A549 (cell line): ENCODE data around the gene NDUFS1. TPM values are rescaled to one million over a fixed set of nuclear protein-coding genes. Genes with fewer than 3 reads are reported as not detected.

Experiments used
- ATAC-seq, 2 experiments: fragments of 200-7000 bp in 1 of 2; fragments of >200 bp in 1 of 2; cut with Nextera tagmentation in 1 of 2; cut with Tn5 transposase in 1 of 2; 3 replicates each; pipeline versions ENCODE4 v1.8.0 to v1.9.1; 2018 to 2020; ENCODE audit warnings: mild to moderate bottlenecking in 1 of 2, moderate library complexity in 1 of 2
- CTCF ChIA-PET: fragments of 300-600 bp; sonication (Branson Sonifier 250); formaldehyde crosslinking; extraction: SDS; loops from one replicate; lab custom pipeline; 2021; ENCODE audit warnings: antibody characterized with exemption, inconsistent platforms; lab: Yijun Ruan, JAX
- POLR2A ChIA-PET: fragments of 350-600 bp; formaldehyde crosslinking; extraction: SDS; loops from one replicate; lab custom pipeline; 2021; ENCODE audit warnings: antibody characterized with exemption, inconsistent platforms; lab: Yijun Ruan, JAX
- DNase-seq, 2 experiments: peaks; one replicate each; pipeline versions ENCODE4 v3.0.0 to v3.0.0-alpha.2; 2011 to 2016; ENCODE audit warnings: low read depth in 1 of 2, low spot score in 1 of 2
- FAIRE-seq: peaks from 2 replicates; lab custom pipeline; 2011; peaks lifted over from hg19 to GRCh38; lab: Jason Lieb, UNC
- H3K27ac ChIP-seq, 2 experiments: fragments of >200 bp; sonication (Bioruptor Twin); formaldehyde crosslinking; 3 replicates each; pipeline ENCODE4 v1.5.1; 2016 to 2017
- H3K4me1 ChIP-seq: fragments of >200 bp; sonication (Bioruptor Twin); formaldehyde crosslinking; 3 replicates; pipeline ENCODE4 v1.6.1; 2016
- H3K4me2 ChIP-seq: fragments of >200 bp; sonication (Bioruptor Twin); formaldehyde crosslinking; 3 replicates; pipeline ENCODE4 v1.6.1; 2016
- H3K4me3 ChIP-seq: fragments of >200 bp; sonication (Bioruptor Twin); formaldehyde crosslinking; 3 replicates; pipeline ENCODE4 v1.5.1; 2016
- H3K9me3 ChIP-seq: fragments of >200 bp; sonication (Bioruptor Twin); formaldehyde crosslinking; 3 replicates; pipeline ENCODE4 v1.6.1; 2016
- CHD2 ChIP-seq: fragments of 150-350 bp; IDR thresholded peaks from 2 replicates; pipeline ENCODE4 v1.6.1; 2014; ENCODE audit warnings: low read length; ENCODE audit not compliant: partially characterized antibody
- CHD4 ChIP-seq: fragments of 200-600 bp; sonication (generic); IDR thresholded peaks from 2 replicates; pipeline ENCODE4 v1.6.1; 2016; ENCODE audit warnings: antibody characterized with exemption, mild to moderate bottlenecking, borderline replicate concordance
- EHF ChIP-seq: fragments of 250-450 bp; sonication (Bioruptor Pico); IDR thresholded peaks from 2 replicates; pipeline ENCODE4 v1.5.0; 2020; ENCODE audit warnings: mild to moderate bottlenecking
- ELK1 ChIP-seq: fragments of 150-350 bp; IDR thresholded peaks from 2 replicates; pipeline ENCODE4 v1.6.1; 2014; ENCODE audit warnings: low read depth, mild to moderate bottlenecking, low read length
- EP300 ChIP-seq, 2 experiments: fragments of >200 bp; sonication (Bioruptor Twin); formaldehyde crosslinking; IDR thresholded peaks; 2 replicates in 1 of 2; 3 replicates in 1 of 2; pipeline ENCODE4 v1.6.1; 2016 to 2017
- FOXS1 ChIP-seq: fragments of 250-450 bp; sonication (Bioruptor Pico); IDR thresholded peaks from 2 replicates; pipeline ENCODE4 v1.5.0; 2020; ENCODE audit warnings: mild to moderate bottlenecking, moderate library complexity
- HOXB13 ChIP-seq: fragments of 250-450 bp; sonication (Bioruptor Pico); IDR thresholded peaks from 2 replicates; pipeline ENCODE4 v1.5.0; 2020; ENCODE audit warnings: low read depth, mild to moderate bottlenecking, moderate library complexity
- HOXB5 ChIP-seq: fragments of 250-450 bp; sonication (Bioruptor Pico); IDR thresholded peaks from 2 replicates; pipeline ENCODE4 v1.5.0; 2020; ENCODE audit warnings: mild to moderate bottlenecking, moderate library complexity
- KDM1A ChIP-seq: fragments of 200-600 bp; sonication (generic); IDR thresholded peaks from 2 replicates; pipeline ENCODE4 v1.6.1; 2016; ENCODE audit warnings: low read depth, mild to moderate bottlenecking
- MAFK ChIP-seq: fragments of 450-650 bp; IDR thresholded peaks from 2 replicates; pipeline ENCODE4 v1.6.1; 2014; ENCODE audit not compliant: partially characterized antibody
- MAZ ChIP-seq: fragments of 150-350 bp; IDR thresholded peaks from 2 replicates; pipeline ENCODE4 v1.6.1; 2014; ENCODE audit warnings: antibody characterized with exemption, low read depth, low read length, borderline replicate concordance
- NR3C1 ChIP-seq: fragments of >200 bp; sonication (Bioruptor Twin); formaldehyde crosslinking; IDR thresholded peaks from 3 replicates; pipeline ENCODE4 v1.6.1; 2017
- POLR2A ChIP-seq: IDR thresholded peaks from 2 replicates; pipeline ENCODE4 v1.6.1; 2012; ENCODE audit warnings: mild to moderate bottlenecking, low read length
- RCOR1 ChIP-seq: fragments of 150-350 bp; IDR thresholded peaks from 2 replicates; pipeline ENCODE4 v1.6.1; 2014; ENCODE audit warnings: antibody characterized with exemption, low read length, low read depth
- RFX5 ChIP-seq: fragments of 450-650 bp; IDR thresholded peaks from 2 replicates; pipeline ENCODE4 v1.7.1; 2014; ENCODE audit warnings: antibody characterized with exemption, mild to moderate bottlenecking, moderate library complexity
- SREBF2 ChIP-seq: fragments of 450-650 bp; IDR thresholded peaks from 2 replicates; pipeline ENCODE4 v1.6.1; 2014; ENCODE audit warnings: mild to moderate bottlenecking, moderate library complexity
- TP53 ChIP-seq: fragments of 250-450 bp; sonication (Bioruptor Pico); IDR thresholded peaks from 2 replicates; pipeline ENCODE4 v1.5.0; 2021; ENCODE audit warnings: mild to moderate bottlenecking, moderate library complexity
- ZNF302 ChIP-seq: fragments of 250-450 bp; sonication (Bioruptor Pico); IDR thresholded peaks from 2 replicates; pipeline ENCODE4 v1.9.0; 2021; ENCODE audit warnings: inconsistent platforms, mild to moderate bottlenecking, moderate library complexity
- WGBS: methylation state at CpG from one replicate; pipeline ENCODE4 v1.1.6; 2017; ENCODE audit errors: missing lambda C conversion rate; 5-methylcytosine and 5-hydroxymethylcytosine counted together
- polyA plus RNA-seq, 4 experiments: library from polyadenylated mRNA; depleted of rRNA in 3 of 4; stranded (reverse); fragments of >200 nt; fragmentation: RNase III in 1 of 4; extraction: RNeasy Plus Mini Kit Qiagen cat#74134 plus additional on column Dnase treatment in 1 of 4; gene quantifications; 2 replicates in 3 of 4; 3 replicates in 1 of 4; pipeline ENCODE4 v1.2.3, GENCODE V29; 2011 to 2017
- TF ChIP-seq, protein P1 (sequence below): fragments of >200 bp; sonication (Bioruptor Twin); formaldehyde crosslinking; IDR thresholded peaks from 3 replicates; pipeline ENCODE4 v1.5.1; 2016
- TF ChIP-seq, protein P2 (sequence below): fragments of >200 bp; sonication (Bioruptor Twin); formaldehyde crosslinking; IDR thresholded peaks from 3 replicates; pipeline ENCODE4 v1.6.1; 2016
- TF ChIP-seq, protein P3 (sequence below): fragments of 250-450 bp; sonication (Bioruptor Pico); IDR thresholded peaks from 2 replicates; pipeline ENCODE4 v1.5.0; 2020; ENCODE audit warnings: low read depth, mild to moderate bottlenecking, moderate library complexity
- TF ChIP-seq, protein P4 (sequence below): fragments of 450-650 bp; IDR thresholded peaks from 2 replicates; pipeline ENCODE4 v1.6.1; 2014; ENCODE audit warnings: antibody characterized with exemption
- TF ChIP-seq, protein P5 (sequence below): fragments of 250-450 bp; sonication (Bioruptor Pico); IDR thresholded peaks from 2 replicates; pipeline ENCODE4 v1.5.0; 2021; ENCODE audit warnings: mild to moderate bottlenecking, moderate library complexity, borderline replicate concordance

The NDUFS1 gene
- polyA plus RNA-seq, 2 of the 4 experiments (the other 2 are of a cell fraction): 86.7 to 134 TPM

GRCh38 chr2:206088248-206088647 lies 71.0 kb downstream of the NDUFS1 start:
- Histone ChIP-seq H3K9me3 (no peaks in the 10 kb centered on the region), H3K27ac (no peak overlapping the region), H3K4me3 (no peak overlapping the region), H3K4me2 (no peak overlapping the region; the same call in 2 of the 3 replicates), H3K4me1 (peaks cover 10% of the 10 kb centered on the region; the same call in 2 of the 3 replicates)
- ChIA-PET POLR2A (no interaction called here), CTCF (interaction anchor here (0.7 to 2.2 kb wide), 3 partner anchors 9 to 56 kb away, joined by 3 to 9 read pairs (median 4); no protein-coding TSS in a partner anchor)
- ATAC-seq (no peak), DNase-seq (no peak), FAIRE-seq (no peak)
- TF ChIP-seq HOXB13 (CRISPR knock-in tag) (no peak), CHD2 (no peak), EHF (CRISPR knock-in tag) (no peak), RCOR1 (no peak), SREBF2 (no peak), ELK1 (no peak), HOXB5 (CRISPR knock-in tag) (no peak), FOXS1 (CRISPR knock-in tag) (no peak), NR3C1 (no peak), RFX5 (no peak)
- TF ChIP-seq, protein P1, sequence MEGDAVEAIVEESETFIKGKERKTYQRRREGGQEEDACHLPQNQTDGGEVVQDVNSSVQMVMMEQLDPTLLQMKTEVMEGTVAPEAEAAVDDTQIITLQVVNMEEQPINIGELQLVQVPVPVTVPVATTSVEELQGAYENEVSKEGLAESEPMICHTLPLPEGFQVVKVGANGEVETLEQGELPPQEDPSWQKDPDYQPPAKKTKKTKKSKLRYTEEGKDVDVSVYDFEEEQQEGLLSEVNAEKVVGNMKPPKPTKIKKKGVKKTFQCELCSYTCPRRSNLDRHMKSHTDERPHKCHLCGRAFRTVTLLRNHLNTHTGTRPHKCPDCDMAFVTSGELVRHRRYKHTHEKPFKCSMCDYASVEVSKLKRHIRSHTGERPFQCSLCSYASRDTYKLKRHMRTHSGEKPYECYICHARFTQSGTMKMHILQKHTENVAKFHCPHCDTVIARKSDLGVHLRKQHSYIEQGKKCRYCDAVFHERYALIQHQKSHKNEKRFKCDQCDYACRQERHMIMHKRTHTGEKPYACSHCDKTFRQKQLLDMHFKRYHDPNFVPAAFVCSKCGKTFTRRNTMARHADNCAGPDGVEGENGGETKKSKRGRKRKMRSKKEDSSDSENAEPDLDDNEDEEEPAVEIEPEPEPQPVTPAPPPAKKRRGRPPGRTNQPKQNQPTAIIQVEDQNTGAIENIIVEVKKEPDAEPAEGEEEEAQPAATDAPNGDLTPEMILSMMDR: no peak
- TF ChIP-seq, protein P2, sequence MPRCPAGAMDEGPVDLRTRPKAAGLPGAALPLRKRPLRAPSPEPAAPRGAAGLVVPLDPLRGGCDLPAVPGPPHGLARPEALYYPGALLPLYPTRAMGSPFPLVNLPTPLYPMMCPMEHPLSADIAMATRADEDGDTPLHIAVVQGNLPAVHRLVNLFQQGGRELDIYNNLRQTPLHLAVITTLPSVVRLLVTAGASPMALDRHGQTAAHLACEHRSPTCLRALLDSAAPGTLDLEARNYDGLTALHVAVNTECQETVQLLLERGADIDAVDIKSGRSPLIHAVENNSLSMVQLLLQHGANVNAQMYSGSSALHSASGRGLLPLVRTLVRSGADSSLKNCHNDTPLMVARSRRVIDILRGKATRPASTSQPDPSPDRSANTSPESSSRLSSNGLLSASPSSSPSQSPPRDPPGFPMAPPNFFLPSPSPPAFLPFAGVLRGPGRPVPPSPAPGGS: no peak

DNA sequence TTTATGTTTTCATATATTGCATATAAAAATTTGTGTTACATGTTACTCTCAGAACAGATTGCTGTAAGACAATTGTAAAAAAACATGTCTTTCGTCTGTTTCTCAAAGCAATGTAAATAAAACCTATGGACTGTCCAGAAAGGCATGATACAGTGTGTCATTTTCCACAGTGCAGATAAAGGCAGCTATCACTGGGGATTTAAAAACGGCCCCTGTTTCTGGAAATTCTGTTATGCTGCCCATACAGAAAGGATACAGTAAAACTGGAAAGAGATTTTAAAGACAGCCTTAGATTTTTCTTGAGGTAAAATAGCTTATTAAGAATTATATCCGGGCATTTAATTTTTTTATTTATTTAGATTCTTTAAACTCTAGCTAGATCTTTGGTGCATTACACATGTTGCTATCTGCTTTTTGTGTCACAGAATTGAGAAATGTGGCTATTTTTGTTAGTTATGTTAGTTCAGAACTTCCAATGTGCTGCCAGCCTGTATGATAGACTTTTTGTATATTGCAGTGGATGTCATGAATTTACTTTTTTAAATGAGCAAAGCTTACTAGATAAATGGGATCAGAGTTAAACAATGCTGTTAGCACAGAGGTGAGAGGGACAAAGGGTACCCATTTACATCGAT lies 72.4 kb downstream of the NDUFS1 start:
- ChIA-PET CTCF (interaction anchor here (1.7 kb wide), 1 partner anchor 10 kb away, joined by 7 read pairs; no protein-coding TSS in a partner anchor), POLR2A (interaction anchor here (0.5 to 1.3 kb wide), 4 partner anchors 19 to 73 kb away, joined by 3 to 7 read pairs (median 6); partner anchors contain the start of genes EEF1B2 and NDUFS1)
- 9% methylated on average over 4 of the region's 4 CpGs for WGBS
- Histone ChIP-seq H3K27ac (peak overlapping the region; percentile 99), H3K4me3 (peak overlapping the region; percentile 82), H3K4me1 (peaks cover 19% of the 10 kb centered on the region; the same call in 2 of the 3 replicates), H3K9me3 (no peaks in the 10 kb centered on the region), H3K4me2 (peak overlapping the region; percentile 93)
- FAIRE-seq (no peak), ATAC-seq (no peak), DNase-seq (peak in 1 of 2 experiments; percentile 13)
- TF ChIP-seq MAFK (no peak), MAZ (no peak), EP300 (IDR thresholded peaks at IDR 0.05) (no peak), ZNF302 (no peak), HOXB13 (CRISPR knock-in tag) (no peak), SREBF2 (no peak), ELK1 (no peak), CHD2 (no peak), EHF (CRISPR knock-in tag) (no peak), CHD4 (no peak), POLR2A (no peak), TP53 (CRISPR knock-in tag) (no peak), KDM1A (no peak)
- TF ChIP-seq, protein P3, sequence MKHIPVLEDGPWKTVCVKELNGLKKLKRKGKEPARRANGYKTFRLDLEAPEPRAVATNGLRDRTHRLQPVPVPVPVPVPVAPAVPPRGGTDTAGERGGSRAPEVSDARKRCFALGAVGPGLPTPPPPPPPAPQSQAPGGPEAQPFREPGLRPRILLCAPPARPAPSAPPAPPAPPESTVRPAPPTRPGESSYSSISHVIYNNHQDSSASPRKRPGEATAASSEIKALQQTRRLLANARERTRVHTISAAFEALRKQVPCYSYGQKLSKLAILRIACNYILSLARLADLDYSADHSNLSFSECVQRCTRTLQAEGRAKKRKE (CRISPR knock-in tag): no peak
- TF ChIP-seq, protein P1: no peak
- TF ChIP-seq, protein P4, sequence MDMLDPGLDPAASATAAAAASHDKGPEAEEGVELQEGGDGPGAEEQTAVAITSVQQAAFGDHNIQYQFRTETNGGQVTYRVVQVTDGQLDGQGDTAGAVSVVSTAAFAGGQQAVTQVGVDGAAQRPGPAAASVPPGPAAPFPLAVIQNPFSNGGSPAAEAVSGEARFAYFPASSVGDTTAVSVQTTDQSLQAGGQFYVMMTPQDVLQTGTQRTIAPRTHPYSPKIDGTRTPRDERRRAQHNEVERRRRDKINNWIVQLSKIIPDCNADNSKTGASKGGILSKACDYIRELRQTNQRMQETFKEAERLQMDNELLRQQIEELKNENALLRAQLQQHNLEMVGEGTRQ: no peak
- TF ChIP-seq, protein P5, sequence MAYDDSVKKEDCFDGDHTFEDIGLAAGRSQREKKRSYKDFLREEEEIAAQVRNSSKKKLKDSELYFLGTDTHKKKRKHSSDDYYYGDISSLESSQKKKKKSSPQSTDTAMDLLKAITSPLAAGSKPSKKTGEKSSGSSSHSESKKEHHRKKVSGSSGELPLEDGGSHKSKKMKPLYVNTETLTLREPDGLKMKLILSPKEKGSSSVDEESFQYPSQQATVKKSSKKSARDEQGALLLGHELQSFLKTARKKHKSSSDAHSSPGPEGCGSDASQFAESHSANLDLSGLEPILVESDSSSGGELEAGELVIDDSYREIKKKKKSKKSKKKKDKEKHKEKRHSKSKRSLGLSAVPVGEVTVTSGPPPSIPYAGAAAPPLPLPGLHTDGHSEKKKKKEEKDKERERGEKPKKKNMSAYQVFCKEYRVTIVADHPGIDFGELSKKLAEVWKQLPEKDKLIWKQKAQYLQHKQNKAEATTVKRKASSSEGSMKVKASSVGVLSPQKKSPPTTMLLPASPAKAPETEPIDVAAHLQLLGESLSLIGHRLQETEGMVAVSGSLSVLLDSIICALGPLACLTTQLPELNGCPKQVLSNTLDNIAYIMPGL (CRISPR knock-in tag): no peak
